GM19351 (cell line): Measurements from ENCODE around the gene GOLGA8A.
A peak's percentile ranks its signal among the peaks of the same experiment; 100 is the strongest.
"Not testable (repeated sequence)": the region's sequence is repeated elsewhere in the genome, so short reads cannot be mapped to it uniquely, and the experiment has no call there.

Source experiments
- ATAC-seq: cut with Tn5 transposase; IDR thresholded peaks from one replicate; pipeline ENCODE4 v1.9.1; 2021; ENCODE audit warnings: mild to moderate bottlenecking, moderate library complexity; ENCODE audit not compliant: unreplicated experiment

GOLGA8A gene

GRCh38 chr15:34437687-34438086 lies at the start of gene GOLGA8A:
Gene GOLGA8A (minus strand): TSS chr15:34437808. CDS start chr15:34389691, 48,117 bp downstream.
- ATAC-seq = peak; percentile 69

- ATAC-seq = no peak
Observed at GRCh38 chr15:34483644-34484043, 46.0 kb upstream of the GOLGA8A start.

- no peak for ATAC-seq
Observed at GRCh38 chr15:34481370-34481769, 43.8 kb upstream of the GOLGA8A start.

GRCh38 chr15:34473840-34474239 lies 36.2 kb upstream of the GOLGA8A start:
- no peak for ATAC-seq

GRCh38 chr15:34472947-34473346 lies 35.3 kb upstream of the GOLGA8A start:
- no peak for ATAC-seq

GRCh38 chr15:34470892-34471291 lies 33.3 kb upstream of the GOLGA8A start:
- ATAC-seq = no peak

GRCh38 chr15:34470091-34470490 lies 32.5 kb upstream of the GOLGA8A start:
- no peak for ATAC-seq

- ATAC-seq = no peak
Observed at GRCh38 chr15:34461730-34462129, 24.1 kb upstream of the GOLGA8A start.

- no peak for ATAC-seq
Observed at GRCh38 chr15:34460451-34460850, 22.8 kb upstream of the GOLGA8A start.

GRCh38 chr15:34456658-34457057 lies 19.1 kb upstream of the GOLGA8A start:
- ATAC-seq = no peak

GRCh38 chr15:34442891-34443290 lies 5.3 kb upstream of the GOLGA8A start:
- no peak for ATAC-seq

GRCh38 chr15:34439878-34440277 lies 2.3 kb upstream of the GOLGA8A start:
- ATAC-seq = no peak

- peak; percentile 60 for ATAC-seq
Observed at GRCh38 chr15:34436956-34437442, 609 bp downstream of the GOLGA8A start.

GRCh38 chr15:34436126-34436955 lies 1.3 kb downstream of the GOLGA8A start:
- ATAC-seq = peak; percentile 38

- no peak for ATAC-seq
Observed at GRCh38 chr15:34435658-34436057, 1.9 kb downstream of the GOLGA8A start.

- no peak for ATAC-seq
Observed at GRCh38 chr15:34434627-34435305, 2.8 kb downstream of the GOLGA8A start.

- ATAC-seq = not testable (repeated sequence)
Observed at GRCh38 chr15:34433956-34434626, 3.5 kb downstream of the GOLGA8A start.

- not testable (repeated sequence) for ATAC-seq
Observed at GRCh38 chr15:34430642-34431041, 7.0 kb downstream of the GOLGA8A start.

- not testable (repeated sequence) for ATAC-seq
Observed at GRCh38 chr15:34423425-34424090, 14.1 kb downstream of the GOLGA8A start.

- ATAC-seq = not testable (repeated sequence)
Observed at GRCh38 chr15:34420953-34421352, 16.7 kb downstream of the GOLGA8A start.

GRCh38 chr15:34418435-34418834 lies 19.2 kb downstream of the GOLGA8A start:
- ATAC-seq = not testable (repeated sequence)
